Stimulated activated CD8-positive, alpha-beta memory T cell treated with anti-CD3 and anti-CD28 coated beads, Interleukin-2, amount 100 ng/mL, for 1 hour (primary cell): Measurements from ENCODE around the gene PLS1.

Source experiments
- DNase-seq, 2 donors: peaks; one replicate each; pipeline ENCODE4 v3.0.0-alpha.2; 2020; ENCODE audit warnings: low read depth in 2 of 2

PLS1 gene

GRCh38 chr3:142638291-142638690 is 42.1 kb downstream of the PLS1 start:
- no peak for DNase-seq

- no peak for DNase-seq
Observed at GRCh38 chr3:142641504-142641903, 45.3 kb downstream of the PLS1 start.

- DNase-seq, result no peak
Observed at GRCh38 chr3:142642956-142643355, 46.8 kb downstream of the PLS1 start.

GRCh38 chr3:142644502-142644901 is 48.3 kb downstream of the PLS1 start:
- DNase-seq, result no peak

GRCh38 chr3:142645236-142645793 is 49.1 kb downstream of the PLS1 start:
- DNase-seq, result no peak

GRCh38 chr3:142646020-142646785 is 50.0 kb downstream of the PLS1 start:
- no peak for DNase-seq

- no peak for DNase-seq
Observed at GRCh38 chr3:142647856-142648255, 51.7 kb downstream of the PLS1 start.

GRCh38 chr3:142648950-142649349 is 52.8 kb downstream of the PLS1 start:
- no peak for DNase-seq

- DNase-seq, result no peak
Observed at GRCh38 chr3:142650001-142650693, 54.0 kb downstream of the PLS1 start.

GRCh38 chr3:142651711-142652110 is 55.5 kb downstream of the PLS1 start:
- DNase-seq, result no peak

- no peak for DNase-seq
Observed at GRCh38 chr3:142652826-142653292, 56.7 kb downstream of the PLS1 start.

GRCh38 chr3:142656575-142656974 is 60.4 kb downstream of the PLS1 start:
- DNase-seq, result no peak

GRCh38 chr3:142657033-142657432 is 60.8 kb downstream of the PLS1 start:
- no peak for DNase-seq

GRCh38 chr3:142660383-142660782 is 64.2 kb downstream of the PLS1 start:
- no peak for DNase-seq

- DNase-seq, result no peak
Observed at GRCh38 chr3:142660893-142661292, 64.7 kb downstream of the PLS1 start.

- DNase-seq, result no peak
Observed at GRCh38 chr3:142663865-142664264, 67.7 kb downstream of the PLS1 start.

GRCh38 chr3:142664311-142664710 is 68.1 kb downstream of the PLS1 start:
- no peak for DNase-seq

- DNase-seq, result no peak
Observed at GRCh38 chr3:142664819-142665218, 68.6 kb downstream of the PLS1 start.

- DNase-seq, result no peak
Observed at GRCh38 chr3:142670120-142670519, 73.9 kb downstream of the PLS1 start.

GRCh38 chr3:142676151-142676550 is 80.0 kb downstream of the PLS1 start:
- no peak for DNase-seq

GRCh38 chr3:142680710-142681109 is 84.5 kb downstream of the PLS1 start:
- no peak for DNase-seq

- DNase-seq, result no peak
Observed at GRCh38 chr3:142690613-142691012, 94.4 kb downstream of the PLS1 start.

GRCh38 chr3:142691527-142691926 is 95.3 kb downstream of the PLS1 start:
- no peak for DNase-seq
